Muscle of arm (tissue), 12 donors: Measurements from ENCODE around the gene CIAO2B. TPM values are rescaled to one million over a fixed set of nuclear protein-coding genes. Genes with fewer than 3 reads are reported as not detected.

ENCODE experiments used
- DNase-seq: peaks from one replicate; pipeline ENCODE4 v3.0.0-alpha.2; 2013
- polyA plus RNA-seq, 12 donors: library from polyadenylated mRNA; unstranded; fragments of 120-200 nt; gene quantifications; one replicate each; pipeline ENCODE4 v1.2.1, GENCODE V29; 2013; ENCODE audit not compliant: insufficient read length in 12 of 12

The CIAO2B gene
- polyA plus RNA-seq, 12 donors, result 33.1 to 88.0 (median 78.6) TPM; not detected in 1

GRCh38 chr16:66923247-66923731, 10.9 kb downstream of the CIAO2B start:
- DNase-seq, result no peak

GRCh38 chr16:66921729-66922450, 12.3 kb downstream of the CIAO2B start:
- DNase-seq, result no peak

- DNase-seq, result no peak
These were observed 13.1 kb downstream of the CIAO2B start for GRCh38 chr16:66920924-66921680.

- DNase-seq, result no peak
These were observed 14.0 kb downstream of the CIAO2B start for GRCh38 chr16:66920299-66920590.

GRCh38 chr16:66919569-66920298, 14.5 kb downstream of the CIAO2B start:
- no peak for DNase-seq

- DNase-seq, result no peak
These were observed 15.2 kb downstream of the CIAO2B start, which contains the start of gene CDH16 for GRCh38 chr16:66918803-66919568. TSS of gene CDH16 (minus strand) at chr16:66918885. CDS start at chr16:66918065, 820 bp downstream.

- no peak for DNase-seq
These were observed 15.8 kb downstream of the CIAO2B start for GRCh38 chr16:66918355-66918754.

GRCh38 chr16:66917741-66918140, 16.5 kb downstream of the CIAO2B start:
- DNase-seq, result no peak

- no peak for DNase-seq
These were observed 17.7 kb downstream of the CIAO2B start for GRCh38 chr16:66916518-66916917.

GRCh38 chr16:66915041-66915440, 19.2 kb downstream of the CIAO2B start:
- no peak for DNase-seq

- no peak for DNase-seq
These were observed 19.7 kb downstream of the CIAO2B start for GRCh38 chr16:66914541-66914940.

GRCh38 chr16:66913711-66914110, 20.5 kb downstream of the CIAO2B start:
- DNase-seq, result no peak

GRCh38 chr16:66913081-66913480, 21.1 kb downstream of the CIAO2B start:
- no peak for DNase-seq

- DNase-seq, result no peak
These were observed 22.4 kb downstream of the CIAO2B start for GRCh38 chr16:66911801-66912200.

- no peak for DNase-seq
These were observed 23.1 kb downstream of the CIAO2B start for GRCh38 chr16:66911112-66911511.

- DNase-seq, result no peak
These were observed 23.8 kb downstream of the CIAO2B start for GRCh38 chr16:66910175-66910940.

- no peak for DNase-seq
These were observed 25.2 kb downstream of the CIAO2B start for GRCh38 chr16:66908762-66909559.

GRCh38 chr16:66908116-66908515, 26.1 kb downstream of the CIAO2B start:
- DNase-seq, result no peak

GRCh38 chr16:66906916-66907836, 27.0 kb downstream of the CIAO2B start:
- DNase-seq, result no peak
